ENCODE results near the gene FAF2. TPM values are rescaled to one million over a fixed set of nuclear protein-coding genes. Genes with fewer than 3 reads are reported as not detected.

Gene FAF2
- total RNA-seq, 1 donor = 15.9 TPM

DNA sequence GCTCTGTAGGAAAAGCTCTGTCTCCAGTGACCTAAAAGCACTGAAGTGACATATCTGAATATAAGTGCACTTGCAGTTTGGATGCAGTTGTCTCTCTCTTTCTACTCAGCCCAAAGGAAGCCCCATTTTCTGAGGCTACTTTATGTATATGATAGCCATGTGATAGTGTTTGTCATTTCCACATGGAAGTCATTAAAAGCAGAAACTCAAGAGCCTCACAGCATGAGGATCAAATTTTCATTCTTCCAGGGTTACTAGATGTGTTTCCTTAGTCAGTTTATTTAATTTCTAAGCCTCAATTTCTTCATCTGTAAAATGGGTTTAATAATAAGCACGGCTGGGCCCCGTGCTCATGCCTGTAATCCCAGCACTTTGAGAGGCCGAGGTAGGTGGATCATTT, 52.3 kb downstream of the FAF2 start:
- no peak for DNase-seq (ENCODE audit: low read depth in 2 of 3, low spot score in 2 of 3)

- DNase-seq (ENCODE audit: low read depth in 2 of 3, low spot score in 2 of 3) = no peak
Measured at GRCh38 chr5:176501333-176501732, 53.1 kb downstream of the FAF2 start.

- DNase-seq (ENCODE audit: low read depth in 2 of 3, low spot score in 2 of 3) = no peak
Measured at GRCh38 chr5:176503496-176503895, 55.3 kb downstream of the FAF2 start.

DNA sequence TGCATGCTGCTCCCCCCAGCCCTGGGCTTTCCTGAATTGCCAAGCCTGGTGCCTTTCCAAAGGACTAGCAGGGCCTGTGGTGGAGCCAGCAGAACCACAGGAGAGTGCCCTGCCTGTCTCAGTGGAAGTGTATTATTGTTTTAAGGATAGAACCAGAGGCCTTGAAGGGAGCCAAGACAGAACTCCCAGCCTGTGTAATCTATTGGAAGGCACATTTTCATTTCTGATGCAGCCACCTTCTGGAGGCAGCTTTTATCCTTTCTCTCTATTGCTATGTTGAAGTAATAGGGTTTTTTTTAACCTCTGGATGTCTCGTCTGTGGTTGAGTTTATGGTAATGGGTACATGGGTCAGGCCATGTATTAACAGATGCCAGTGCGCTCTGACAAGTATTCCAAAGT, 59.7 kb downstream of the FAF2 start:
- no peak for DNase-seq (ENCODE audit: low read depth in 2 of 3, low spot score in 2 of 3)

DNA sequence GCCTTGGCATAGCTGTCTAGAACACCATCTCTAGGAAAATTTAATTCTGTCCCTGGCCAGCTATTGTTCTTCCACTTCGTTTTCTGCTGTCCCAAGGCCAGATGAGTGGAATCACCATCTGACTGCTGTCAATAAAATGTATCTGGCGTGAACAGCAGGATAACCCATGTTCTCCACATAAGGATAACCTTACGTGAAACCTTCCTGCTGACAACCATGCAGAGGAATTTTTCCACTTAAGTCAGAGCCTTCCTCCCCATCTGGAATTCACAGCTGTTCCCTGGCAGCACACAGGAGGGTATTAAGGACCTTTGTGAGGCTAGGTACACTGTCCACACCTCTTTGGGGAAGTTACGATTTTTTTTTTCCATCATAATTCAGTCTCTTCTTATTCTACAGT, 60.4 kb downstream of the FAF2 start:
- DNase-seq (ENCODE audit: low read depth in 2 of 3, low spot score in 2 of 3) = no peak

- DNase-seq (ENCODE audit: low read depth in 2 of 3, low spot score in 2 of 3) = no peak
Measured at GRCh38 chr5:176513788-176514187, 65.6 kb downstream of the FAF2 start.

DNA sequence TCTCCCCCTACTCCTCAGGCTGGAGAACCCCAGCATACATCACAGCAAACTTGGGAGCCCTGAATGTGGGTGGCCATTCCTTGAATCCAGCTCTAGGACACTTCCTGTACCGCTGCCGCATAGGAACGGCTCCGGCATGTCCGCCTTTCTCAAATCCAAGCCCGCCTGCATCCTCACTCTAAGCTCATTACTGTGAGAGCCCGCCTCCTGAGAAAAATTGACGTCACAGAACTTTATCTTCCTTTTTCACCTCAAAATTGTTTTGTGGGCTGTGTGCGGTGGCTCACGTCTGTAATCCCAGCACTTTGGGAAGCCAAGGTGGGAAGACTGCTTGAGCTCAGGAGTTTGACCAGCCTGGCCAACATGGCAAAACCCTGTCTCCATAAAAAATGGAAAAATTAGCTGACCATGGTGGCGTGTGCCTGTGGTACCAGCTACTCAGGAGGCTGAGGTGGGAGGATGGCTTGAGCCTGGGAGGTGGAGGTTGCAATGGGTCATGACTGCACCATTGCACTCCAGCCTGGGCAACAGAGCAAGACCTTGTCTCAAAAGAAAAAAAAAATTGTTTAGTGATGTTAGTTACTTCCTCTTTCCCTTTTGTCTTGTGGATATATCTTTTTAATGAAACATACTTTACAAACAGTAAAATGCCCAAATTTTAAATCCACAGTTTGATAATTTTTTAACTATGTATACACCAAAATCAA, 66.2 kb downstream of the FAF2 start:
- peak in 1 of 3 donors; percentile 59 for DNase-seq (ENCODE audit: low read depth in 2 of 3, low spot score in 2 of 3)

- no peak for DNase-seq (ENCODE audit: low read depth in 2 of 3, low spot score in 2 of 3)
Measured at GRCh38 chr5:176515396-176515795, 67.2 kb downstream of the FAF2 start.

GRCh38 chr5:176517053-176517661, 69.0 kb downstream of the FAF2 start:
- no peak for DNase-seq (ENCODE audit: low read depth in 2 of 3, low spot score in 2 of 3)

GRCh38 chr5:176519810-176520720, 71.9 kb downstream of the FAF2 start:
- DNase-seq (ENCODE audit: low read depth in 2 of 3, low spot score in 2 of 3) = no peak

- DNase-seq (ENCODE audit: low read depth in 2 of 3, low spot score in 2 of 3) = no peak
Measured at GRCh38 chr5:176521286-176521685, 73.1 kb downstream of the FAF2 start.

DNA sequence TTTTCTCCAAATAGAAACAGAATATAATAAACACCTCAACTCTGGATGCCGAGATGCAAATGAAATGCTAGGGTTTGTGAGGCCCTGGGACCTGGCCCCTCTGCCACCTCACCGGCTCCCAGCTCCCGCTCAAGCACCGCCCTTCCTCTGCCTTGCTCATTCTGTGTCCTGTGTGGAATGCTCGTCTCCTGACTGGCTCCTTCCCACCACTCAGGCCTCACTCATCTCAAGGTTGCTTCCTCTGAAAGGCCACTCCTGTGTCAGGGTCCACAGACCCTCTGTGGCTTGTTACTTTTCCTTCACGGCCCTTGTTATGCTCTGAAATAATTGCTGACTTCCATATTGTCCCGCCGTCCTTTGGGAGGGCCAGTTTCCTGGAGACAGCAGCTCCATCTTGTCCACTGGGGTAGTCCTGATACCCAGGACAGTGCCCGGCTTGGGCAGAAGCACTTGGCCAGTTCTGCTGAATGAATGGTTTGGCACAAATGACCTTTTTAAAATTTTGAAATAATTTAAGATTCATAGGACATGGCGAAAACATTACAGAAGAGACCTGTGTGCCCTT, 73.6 kb downstream of the FAF2 start:
- no peak for DNase-seq (ENCODE audit: low read depth in 2 of 3, low spot score in 2 of 3)

DNA sequence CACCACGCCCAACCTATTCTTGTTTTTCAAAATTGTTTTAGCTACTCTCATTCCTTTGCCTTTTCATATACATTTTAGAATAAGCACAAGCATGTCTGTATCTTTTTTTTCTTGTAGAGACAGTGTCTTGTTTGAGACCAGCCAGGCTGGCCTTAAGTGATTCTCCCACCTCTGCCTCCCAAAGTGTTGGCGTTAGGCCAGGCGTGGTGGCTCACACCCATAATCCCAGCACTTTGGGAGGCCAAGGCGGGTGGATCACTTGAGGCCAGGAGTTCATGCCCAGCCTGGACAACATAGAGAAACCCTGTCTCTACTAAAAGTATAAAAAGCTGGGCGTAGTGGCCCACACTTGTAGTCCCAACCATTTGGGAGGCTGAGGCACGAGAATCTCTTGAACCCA, 76.0 kb downstream of the FAF2 start:
- DNase-seq (ENCODE audit: low read depth in 2 of 3, low spot score in 2 of 3) = no peak

DNA sequence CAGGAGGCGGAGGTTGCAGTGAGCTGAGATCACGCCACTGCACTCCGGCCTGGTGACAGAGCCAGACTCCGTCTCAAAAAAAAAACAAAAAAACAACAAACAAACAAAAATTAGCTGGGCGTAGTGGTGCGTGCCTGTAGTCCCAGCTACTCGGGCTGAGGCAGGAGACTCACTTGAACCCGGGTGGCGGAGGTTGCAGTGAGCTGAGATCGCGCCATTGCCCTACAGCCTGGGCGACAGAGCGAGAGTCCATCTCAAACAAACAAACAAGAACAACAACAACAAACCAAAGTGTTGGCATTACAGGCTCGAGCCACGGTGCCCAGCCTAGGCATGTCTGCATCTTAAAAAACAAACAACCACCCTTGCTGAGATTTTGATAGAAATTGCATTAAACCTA, 76.8 kb downstream of the FAF2 start:
- no peak for DNase-seq (ENCODE audit: low read depth in 2 of 3, low spot score in 2 of 3)

- no peak for DNase-seq (ENCODE audit: low read depth in 2 of 3, low spot score in 2 of 3)
Measured at GRCh38 chr5:176525677-176526076, 77.5 kb downstream of the FAF2 start.

DNA sequence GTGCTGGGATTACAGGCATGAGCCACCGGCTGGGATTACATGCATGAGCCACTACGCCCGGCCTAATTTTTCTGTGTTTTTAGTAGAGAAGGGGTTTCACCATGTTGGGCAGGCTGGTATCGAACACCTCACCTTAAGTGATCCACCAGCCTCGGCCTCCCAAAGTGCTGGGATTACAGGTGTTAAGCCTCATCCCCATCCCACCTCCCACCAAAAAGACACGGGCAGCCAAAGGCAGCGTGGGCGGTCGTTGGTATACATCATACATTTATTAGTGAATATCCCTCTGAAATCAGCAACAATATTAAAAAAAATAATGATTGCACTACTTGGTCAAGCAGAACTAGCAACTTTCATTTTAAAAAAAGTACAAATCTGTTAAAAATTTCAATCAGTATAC, 78.3 kb downstream of the FAF2 start:
- DNase-seq (ENCODE audit: low read depth in 2 of 3, low spot score in 2 of 3) = no peak

GRCh38 chr5:176527246-176528222, 79.3 kb downstream of the FAF2 start:
- DNase-seq (ENCODE audit: low read depth in 2 of 3, low spot score in 2 of 3) = no peak

DNA sequence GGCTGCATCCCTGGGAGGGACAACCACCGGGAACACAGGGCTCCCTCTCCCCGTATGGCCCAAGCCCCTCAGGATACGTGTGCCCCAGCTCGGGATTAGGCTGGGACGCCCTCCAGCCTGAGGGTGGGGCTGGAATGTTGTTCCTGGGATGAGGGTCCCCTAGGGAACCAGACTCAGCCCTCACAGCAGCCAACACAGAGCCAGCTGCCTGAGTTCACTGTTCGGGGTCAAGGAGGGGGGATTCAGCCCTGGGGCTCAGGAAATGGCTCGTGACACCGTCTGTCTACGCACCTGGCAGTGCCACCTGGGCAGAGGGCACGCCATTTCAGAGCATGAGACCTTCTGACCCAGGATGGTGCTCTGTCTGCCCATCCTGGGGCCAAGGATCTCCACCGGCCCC, 80.1 kb downstream of the FAF2 start:
- no peak for DNase-seq (ENCODE audit: low read depth in 2 of 3, low spot score in 2 of 3)

DNA sequence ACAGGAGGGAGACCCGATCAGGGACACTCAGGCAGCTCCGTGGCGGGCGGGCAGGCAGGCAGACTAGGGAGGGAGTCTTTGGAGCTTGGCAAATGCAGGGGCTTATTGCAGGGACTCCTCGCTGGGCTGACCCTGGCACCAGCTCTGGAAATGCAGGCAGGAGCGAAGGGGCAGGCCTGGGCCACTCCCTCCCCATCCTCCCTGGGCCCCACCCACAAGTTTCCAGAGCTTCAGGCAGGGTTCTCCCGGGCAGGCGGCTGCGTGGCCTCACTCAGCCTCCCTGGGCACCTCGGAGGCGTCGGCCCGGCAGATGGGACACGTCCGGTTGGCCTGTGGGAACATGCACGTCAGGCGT, 80.6 kb downstream of the FAF2 start:
- DNase-seq (ENCODE audit: low read depth in 2 of 3, low spot score in 2 of 3) = no peak

DNA sequence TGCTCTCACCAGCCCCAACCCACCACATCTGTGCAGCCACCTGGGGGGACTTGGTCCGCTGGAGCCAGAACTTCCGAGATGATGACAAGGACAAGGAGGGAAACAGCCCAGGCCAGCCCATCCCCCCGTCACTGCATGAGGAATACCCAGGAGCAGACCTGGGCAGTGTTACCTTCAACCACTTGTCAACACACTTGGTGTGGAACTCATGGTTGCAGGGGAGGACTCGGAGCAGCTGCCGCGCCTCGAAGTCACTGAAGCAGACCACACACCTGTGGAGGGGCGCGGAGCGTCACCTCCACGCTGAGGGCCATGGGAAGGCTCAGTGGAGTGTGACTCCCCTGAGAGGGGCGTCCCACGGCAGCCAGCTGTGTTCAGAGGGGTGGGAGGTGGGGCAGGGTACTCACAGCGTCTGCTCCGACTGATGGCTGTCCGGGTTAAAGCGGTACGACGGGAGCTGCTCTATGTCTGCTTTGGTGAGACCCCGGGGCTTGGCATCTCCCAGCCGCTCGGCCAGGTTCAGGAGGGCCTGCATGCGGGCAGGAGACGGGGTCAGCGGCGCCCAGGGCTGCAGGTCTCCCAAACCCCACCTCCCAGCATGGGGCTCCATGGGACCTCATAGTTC, 81.0 kb downstream of the FAF2 start:
- no peak for DNase-seq (ENCODE audit: low read depth in 2 of 3, low spot score in 2 of 3)

Data from hematopoietic multipotent progenitor cell (in vitro differentiated cells).